DOHH2 (cell line): Measurements from ENCODE around the gene STK32C.

Experiments used
- EZH2phosphoT487 ChIP-seq: fragments of 200-600 bp; sonication (generic); IDR thresholded peaks from 2 replicates; pipeline ENCODE4 v1.6.1; 2017; ENCODE audit warnings: borderline replicate concordance, mild to moderate bottlenecking, antibody characterized with exemption, low read length, moderate library complexity, mixed read lengths
- TF ChIP-seq, protein P1 (sequence below): fragments of 200-600 bp; sonication (generic); IDR thresholded peaks from one replicate; pipeline ENCODE4 v1.5.1; 2014; ENCODE audit warnings: antibody characterized with exemption, mild to moderate bottlenecking, low read depth, low read length; ENCODE audit not compliant: poor library complexity, severe bottlenecking

DNA sequence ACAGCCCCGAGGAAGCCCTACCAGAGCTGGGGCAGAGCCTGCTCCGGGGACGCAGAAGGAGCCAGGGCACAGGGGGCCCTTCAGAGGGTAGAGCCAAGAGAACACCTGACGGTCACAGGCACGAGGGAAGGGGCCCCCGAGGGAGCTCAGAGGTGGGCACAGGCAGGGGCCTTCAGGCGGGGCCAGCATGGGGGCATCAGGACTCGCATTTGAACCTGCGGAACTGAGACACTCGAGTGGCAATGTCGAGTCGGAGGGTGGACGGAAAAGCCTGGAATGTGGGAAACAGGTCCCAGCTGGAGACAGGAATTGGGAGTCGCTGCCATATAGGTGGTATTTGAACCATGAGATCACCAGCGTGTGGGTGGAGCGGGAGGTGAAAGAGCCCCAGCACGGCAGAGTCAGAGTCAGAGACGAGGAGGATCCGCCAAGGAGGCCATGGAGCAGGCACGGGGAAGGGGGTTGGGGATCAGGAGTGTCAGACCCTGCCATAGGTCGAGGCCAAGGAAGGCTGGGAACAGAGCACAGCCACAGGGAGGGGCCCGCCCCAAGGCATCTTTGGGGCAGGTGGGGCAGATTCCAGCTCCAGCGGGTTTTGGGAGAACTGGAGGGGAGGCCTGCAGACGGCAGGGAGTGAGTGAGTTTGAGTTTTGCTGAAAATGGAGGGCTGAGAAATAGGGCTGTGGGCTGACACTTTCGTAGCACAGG, 13.8 kb downstream of the STK32C start:
- no peak for TF ChIP-seq EZH2phosphoT487
- TF ChIP-seq, protein P1, sequence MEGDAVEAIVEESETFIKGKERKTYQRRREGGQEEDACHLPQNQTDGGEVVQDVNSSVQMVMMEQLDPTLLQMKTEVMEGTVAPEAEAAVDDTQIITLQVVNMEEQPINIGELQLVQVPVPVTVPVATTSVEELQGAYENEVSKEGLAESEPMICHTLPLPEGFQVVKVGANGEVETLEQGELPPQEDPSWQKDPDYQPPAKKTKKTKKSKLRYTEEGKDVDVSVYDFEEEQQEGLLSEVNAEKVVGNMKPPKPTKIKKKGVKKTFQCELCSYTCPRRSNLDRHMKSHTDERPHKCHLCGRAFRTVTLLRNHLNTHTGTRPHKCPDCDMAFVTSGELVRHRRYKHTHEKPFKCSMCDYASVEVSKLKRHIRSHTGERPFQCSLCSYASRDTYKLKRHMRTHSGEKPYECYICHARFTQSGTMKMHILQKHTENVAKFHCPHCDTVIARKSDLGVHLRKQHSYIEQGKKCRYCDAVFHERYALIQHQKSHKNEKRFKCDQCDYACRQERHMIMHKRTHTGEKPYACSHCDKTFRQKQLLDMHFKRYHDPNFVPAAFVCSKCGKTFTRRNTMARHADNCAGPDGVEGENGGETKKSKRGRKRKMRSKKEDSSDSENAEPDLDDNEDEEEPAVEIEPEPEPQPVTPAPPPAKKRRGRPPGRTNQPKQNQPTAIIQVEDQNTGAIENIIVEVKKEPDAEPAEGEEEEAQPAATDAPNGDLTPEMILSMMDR, result no peak
